Fibroblast of the aortic adventitia (primary cell): ENCODE data around the gene ZBP1. TPM values are rescaled to one million over a fixed set of nuclear protein-coding genes. Genes with fewer than 3 reads are reported as not detected.
"Not testable (repeated sequence)": the region's sequence is repeated elsewhere in the genome, so short reads cannot be mapped to it uniquely, and the experiment has no call there.

ENCODE experiments used
- DNase-seq: peaks from one replicate; pipeline ENCODE4 v3.0.0-alpha.2; 2010; ENCODE audit warnings: low read depth
- H3K4me3 ChIP-seq: 2 replicates; pipeline ENCODE4 v1.5.1; 2011; ENCODE audit warnings: low read depth, mild to moderate bottlenecking, control low read depth, low read length, moderate library complexity
- total RNA-seq: library from RNA; depleted of rRNA; stranded (reverse); fragments of >200 nt; gene quantifications from 2 replicates; pipeline ENCODE4 v1.2.3, GENCODE V29; 2012; ENCODE audit warnings: low replicate concordance
- TF ChIP-seq, protein P1 (sequence below): IDR thresholded peaks from 2 replicates; pipeline ENCODE4 v1.5.1; 2011; ENCODE audit warnings: mild to moderate bottlenecking, low read length, control low read depth, inconsistent platforms; ENCODE audit not compliant: insufficient read depth

The ZBP1 gene
- total RNA-seq, 1 donor, result not detected

DNA sequence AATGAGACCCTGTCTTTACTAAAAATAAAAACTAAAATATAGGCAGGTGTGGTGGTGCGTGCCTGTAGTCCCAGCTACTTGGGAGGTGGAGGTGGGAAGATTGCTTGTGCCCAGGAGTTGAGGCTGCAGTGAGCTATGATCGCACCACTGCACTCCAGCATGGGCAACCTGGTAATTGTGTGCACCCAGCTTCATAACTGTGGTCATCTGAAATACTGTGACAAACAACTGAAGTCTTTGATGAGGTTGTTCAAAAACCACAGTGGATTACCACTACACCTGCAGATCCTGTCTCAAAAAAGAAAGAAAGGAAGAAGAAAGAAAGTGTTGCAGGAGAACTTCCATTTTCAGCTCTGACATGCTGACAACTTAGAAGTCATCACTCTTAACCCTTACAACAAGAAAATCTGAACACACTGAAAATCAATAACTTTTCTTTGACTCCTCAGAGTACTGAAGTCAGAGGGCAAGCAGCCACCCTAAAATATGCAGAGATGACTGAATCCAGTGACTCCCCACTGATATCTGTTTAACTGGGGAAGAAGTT is 13.8 kb upstream of the ZBP1 start:
- TF ChIP-seq, protein P1, sequence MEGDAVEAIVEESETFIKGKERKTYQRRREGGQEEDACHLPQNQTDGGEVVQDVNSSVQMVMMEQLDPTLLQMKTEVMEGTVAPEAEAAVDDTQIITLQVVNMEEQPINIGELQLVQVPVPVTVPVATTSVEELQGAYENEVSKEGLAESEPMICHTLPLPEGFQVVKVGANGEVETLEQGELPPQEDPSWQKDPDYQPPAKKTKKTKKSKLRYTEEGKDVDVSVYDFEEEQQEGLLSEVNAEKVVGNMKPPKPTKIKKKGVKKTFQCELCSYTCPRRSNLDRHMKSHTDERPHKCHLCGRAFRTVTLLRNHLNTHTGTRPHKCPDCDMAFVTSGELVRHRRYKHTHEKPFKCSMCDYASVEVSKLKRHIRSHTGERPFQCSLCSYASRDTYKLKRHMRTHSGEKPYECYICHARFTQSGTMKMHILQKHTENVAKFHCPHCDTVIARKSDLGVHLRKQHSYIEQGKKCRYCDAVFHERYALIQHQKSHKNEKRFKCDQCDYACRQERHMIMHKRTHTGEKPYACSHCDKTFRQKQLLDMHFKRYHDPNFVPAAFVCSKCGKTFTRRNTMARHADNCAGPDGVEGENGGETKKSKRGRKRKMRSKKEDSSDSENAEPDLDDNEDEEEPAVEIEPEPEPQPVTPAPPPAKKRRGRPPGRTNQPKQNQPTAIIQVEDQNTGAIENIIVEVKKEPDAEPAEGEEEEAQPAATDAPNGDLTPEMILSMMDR, result no peak
- H3K4me3 ChIP-seq, result no peak overlapping the region
- DNase-seq, result no peak

DNA sequence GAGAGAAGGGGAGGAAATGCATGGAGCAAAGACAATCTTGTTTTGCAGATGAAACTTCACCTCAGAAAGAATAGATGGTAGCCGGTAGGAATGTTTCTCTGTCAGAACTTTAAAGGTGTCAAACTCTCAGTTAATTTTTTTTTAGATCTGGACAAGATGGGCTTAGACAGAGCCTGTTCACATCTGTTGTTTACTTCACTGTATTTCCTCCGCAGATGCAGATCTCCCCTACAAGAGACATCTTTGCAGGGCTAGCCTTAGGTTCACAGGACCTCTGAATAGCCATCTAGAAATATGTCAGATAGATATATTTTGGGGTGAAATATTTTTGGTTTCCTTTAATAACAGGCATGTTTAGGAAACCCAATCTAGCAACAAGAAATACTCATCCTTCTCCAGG is 12.1 kb upstream of the ZBP1 start:
- TF ChIP-seq, protein P1, result no peak
- no peak overlapping the region for H3K4me3 ChIP-seq
- no peak for DNase-seq

DNA sequence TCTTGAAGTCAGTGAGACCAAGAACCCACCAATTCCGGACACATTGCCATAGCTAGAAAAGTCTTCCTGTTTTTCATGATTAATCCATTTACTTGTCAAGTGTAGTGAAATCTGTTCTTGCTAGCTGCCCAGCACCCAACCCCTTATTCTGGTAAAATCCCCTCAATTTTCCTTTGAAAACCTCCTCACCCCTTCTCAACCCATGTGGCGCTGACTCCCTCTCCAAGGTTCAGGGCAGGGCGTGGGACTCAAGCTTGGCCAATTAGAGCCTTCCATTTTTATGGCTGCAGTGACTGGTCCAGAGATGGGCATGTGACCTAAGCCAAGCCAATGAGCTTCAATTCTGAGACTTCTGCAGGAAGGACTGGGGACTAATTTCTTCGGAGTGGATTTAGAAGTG is 9.8 kb upstream of the ZBP1 start:
- TF ChIP-seq, protein P1, result no peak
- H3K4me3 ChIP-seq, result no peak overlapping the region
- DNase-seq, result no peak

DNA sequence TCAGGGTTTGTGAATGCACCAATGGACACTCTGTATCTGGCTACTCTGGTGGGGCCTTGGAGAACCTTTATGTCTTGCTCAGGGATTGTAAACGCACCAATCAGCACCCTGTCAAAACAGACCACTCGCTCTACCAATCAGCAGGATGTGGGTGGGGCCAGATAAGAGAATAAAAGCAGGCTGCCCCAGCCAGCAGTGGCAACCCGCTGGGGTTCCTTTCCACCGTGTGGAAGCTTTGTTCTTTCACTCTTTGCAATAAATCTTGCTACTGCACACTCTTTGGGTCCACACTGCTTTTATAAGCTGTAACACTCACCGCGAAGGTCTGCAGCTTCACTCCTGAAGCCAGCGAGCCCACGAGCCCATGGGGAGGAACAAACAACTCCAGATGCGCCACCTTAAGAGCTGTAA is 9.3 kb upstream of the ZBP1 start:
- DNase-seq, H3K4me3 ChIP-seq: not testable (repeated sequence)

DNA sequence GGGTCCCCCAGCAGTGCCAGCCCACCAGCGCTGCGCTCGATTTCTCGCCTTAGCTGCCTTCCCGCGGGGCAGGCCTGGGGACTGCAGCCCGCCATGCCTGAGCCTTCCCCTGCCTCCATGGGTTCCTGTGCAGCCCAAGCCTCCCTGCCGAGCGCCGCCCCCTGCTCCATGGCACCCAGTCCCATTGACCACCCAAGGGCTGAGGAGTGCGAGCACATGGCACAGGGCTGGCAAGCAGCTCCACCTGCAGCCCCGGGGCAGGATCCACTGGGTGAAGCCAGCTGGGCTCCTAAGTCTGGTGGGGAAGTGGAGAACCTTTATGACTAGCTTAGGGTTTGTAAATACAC is 8.7 kb upstream of the ZBP1 start:
- DNase-seq, H3K4me3 ChIP-seq: not testable (repeated sequence)

DNA sequence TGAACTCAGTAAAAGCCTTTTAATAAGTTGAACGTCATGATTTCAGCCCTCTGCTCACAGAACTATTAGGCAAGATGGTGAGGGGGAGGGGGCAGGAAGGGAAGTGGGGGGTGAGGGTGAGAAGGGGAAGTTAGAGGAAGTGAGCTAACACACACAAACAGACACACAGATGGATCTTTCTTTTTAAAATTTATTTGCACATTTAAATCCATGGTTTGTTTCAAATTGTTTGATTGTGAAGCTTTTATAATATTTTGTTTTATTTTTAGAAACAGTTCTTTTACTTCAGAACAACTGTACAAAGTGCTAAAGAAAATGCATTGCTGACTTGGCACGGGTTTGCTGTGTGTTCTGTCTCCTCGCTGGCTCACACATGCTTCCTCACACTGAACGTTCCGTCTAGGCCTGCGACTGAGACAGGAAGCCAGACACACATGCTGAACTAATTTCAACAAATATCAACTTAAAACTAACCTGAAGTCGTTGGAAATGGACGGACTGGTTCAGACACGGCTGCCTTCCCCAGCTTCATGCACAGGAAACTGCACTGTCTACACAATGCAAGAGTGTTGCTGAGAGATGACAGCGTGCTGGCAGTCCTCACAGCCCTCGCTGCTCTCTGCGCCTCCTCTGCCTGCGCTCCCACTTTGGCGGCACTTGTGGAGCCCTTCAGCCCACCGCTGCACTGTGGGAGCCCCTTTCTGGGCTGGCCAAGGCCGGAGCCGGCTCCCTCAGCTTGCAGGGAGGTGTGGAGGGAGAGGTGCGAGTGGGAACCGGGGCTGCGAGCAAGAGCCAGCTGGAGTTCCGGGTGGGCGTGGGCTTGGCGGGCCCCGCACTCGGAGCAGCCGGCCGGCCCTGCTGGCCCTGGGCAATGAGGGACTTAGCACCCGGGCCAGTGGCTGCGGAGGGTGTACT is 8.1 kb upstream of the ZBP1 start:
- no peak overlapping the region for H3K4me3 ChIP-seq
- peak; percentile 47 for DNase-seq
- TF ChIP-seq, protein P1, result no peak

DNA sequence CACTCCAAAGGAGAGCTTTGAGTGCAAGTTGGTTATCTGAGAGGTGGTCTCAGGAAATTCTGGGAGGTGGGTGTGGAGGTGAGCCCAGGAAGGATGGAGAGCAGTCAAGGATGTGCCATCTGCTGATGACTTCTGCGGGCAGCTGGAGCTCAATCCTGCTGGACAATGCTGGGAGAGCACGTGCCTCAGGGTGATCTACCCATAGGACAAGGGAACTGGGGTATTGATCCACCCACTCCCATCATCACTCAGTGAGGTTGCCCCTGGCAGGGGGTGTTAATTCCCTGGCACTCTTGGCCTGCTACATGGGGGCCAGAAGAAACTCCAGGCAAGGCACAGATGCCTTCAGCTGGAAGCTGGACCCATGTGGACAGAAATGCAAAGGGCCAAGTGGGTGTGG is 7.1 kb upstream of the ZBP1 start:
- DNase-seq, result no peak
- TF ChIP-seq, protein P1, result no peak
- H3K4me3 ChIP-seq, result no peak overlapping the region

DNA sequence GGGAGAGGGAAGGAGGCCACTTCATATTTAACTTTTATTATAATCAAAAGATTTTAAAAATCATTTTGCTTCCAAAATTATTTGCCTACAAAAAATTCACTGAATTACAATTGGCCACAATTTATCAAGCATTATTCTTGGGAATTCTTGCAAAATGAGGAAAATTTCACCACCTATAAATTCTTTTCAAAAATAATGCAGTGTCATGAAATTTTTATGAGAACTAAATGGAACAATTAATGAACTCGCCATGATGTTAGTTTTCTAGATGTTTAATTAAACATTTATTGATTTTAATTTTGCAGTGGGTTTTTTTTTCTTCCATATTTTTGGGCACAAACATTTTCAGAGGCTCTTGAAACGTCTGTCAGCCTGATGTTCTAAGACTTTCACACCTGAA is 5.8 kb upstream of the ZBP1 start:
- DNase-seq, result no peak
- TF ChIP-seq, protein P1, result no peak
- no peak overlapping the region for H3K4me3 ChIP-seq
